Measurements from ENCODE around the gene ZNF90. TPM values are rescaled to one million over a fixed set of nuclear protein-coding genes. Genes with fewer than 3 reads are reported as not detected.
A peak's percentile ranks its signal among the peaks of the same experiment; 100 is the strongest.
"Not testable (repeated sequence)": the region's sequence is repeated elsewhere in the genome, so short reads cannot be mapped to it uniquely, and the experiment has no call there.

ZNF90 gene
- total RNA-seq, 4 donors from 2014 or later = 1.1 to 4.4 (median 1.7) TPM

GRCh38 chr19:20066861-20067260 is 10.9 kb upstream of the ZNF90 start:
- 42 to 51% methylated on average over 3 of the region's 3 CpGs for WGBS, 2 donors
- H3K9me3 ChIP-seq = no peaks in the 10 kb centered on the region
- H3K36me3 ChIP-seq = no peaks in the 10 kb centered on the region
- no peak overlapping the region for H3K27ac ChIP-seq
- no peak for DNase-seq (ENCODE audit: low spot score in 2 of 2)
- no peaks in the 10 kb centered on the region for H3K4me1 ChIP-seq
- no peak overlapping the region for H3K4me3 ChIP-seq
- H3K27me3 ChIP-seq = no peaks in the 10 kb centered on the region
- TF ChIP-seq EP300 (IDR thresholded peaks at IDR 0.05) (no peak), POLR2A (IDR thresholded peaks at IDR 0.05) (no peak)
- TF ChIP-seq, protein P1, sequence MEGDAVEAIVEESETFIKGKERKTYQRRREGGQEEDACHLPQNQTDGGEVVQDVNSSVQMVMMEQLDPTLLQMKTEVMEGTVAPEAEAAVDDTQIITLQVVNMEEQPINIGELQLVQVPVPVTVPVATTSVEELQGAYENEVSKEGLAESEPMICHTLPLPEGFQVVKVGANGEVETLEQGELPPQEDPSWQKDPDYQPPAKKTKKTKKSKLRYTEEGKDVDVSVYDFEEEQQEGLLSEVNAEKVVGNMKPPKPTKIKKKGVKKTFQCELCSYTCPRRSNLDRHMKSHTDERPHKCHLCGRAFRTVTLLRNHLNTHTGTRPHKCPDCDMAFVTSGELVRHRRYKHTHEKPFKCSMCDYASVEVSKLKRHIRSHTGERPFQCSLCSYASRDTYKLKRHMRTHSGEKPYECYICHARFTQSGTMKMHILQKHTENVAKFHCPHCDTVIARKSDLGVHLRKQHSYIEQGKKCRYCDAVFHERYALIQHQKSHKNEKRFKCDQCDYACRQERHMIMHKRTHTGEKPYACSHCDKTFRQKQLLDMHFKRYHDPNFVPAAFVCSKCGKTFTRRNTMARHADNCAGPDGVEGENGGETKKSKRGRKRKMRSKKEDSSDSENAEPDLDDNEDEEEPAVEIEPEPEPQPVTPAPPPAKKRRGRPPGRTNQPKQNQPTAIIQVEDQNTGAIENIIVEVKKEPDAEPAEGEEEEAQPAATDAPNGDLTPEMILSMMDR (IDR thresholded peaks at IDR 0.05) = no peak

- Histone ChIP-seq H3K27ac (no peak overlapping the region), H3K36me3 (no peaks in the 10 kb centered on the region), H3K4me3 (no peak overlapping the region), H3K4me1 (no peaks in the 10 kb centered on the region), H3K27me3 (no peaks in the 10 kb centered on the region), H3K9me3 (no peaks in the 10 kb centered on the region)
- TF ChIP-seq, protein P1 (IDR thresholded peaks at IDR 0.05) = no peak
- TF ChIP-seq EP300 (IDR thresholded peaks at IDR 0.05) (no peak), POLR2A (IDR thresholded peaks at IDR 0.05) (no peak)
- DNase-seq (ENCODE audit: low spot score in 2 of 2) = no peak
- WGBS, 2 donors = 25 to 31% methylated on average over 9 of the region's 9 CpGs
Measured at GRCh38 chr19:20067943-20068342, 9.9 kb upstream of the ZNF90 start.

GRCh38 chr19:20068559-20068958 is 9.2 kb upstream of the ZNF90 start:
- not testable (repeated sequence) for H3K9me3 ChIP-seq; H3K36me3 ChIP-seq; H3K4me3 ChIP-seq; H3K27me3 ChIP-seq; DNase-seq (ENCODE audit: low spot score in 2 of 2); H3K27ac ChIP-seq; H3K4me1 ChIP-seq
- WGBS, 2 donors = 25 to 28% methylated on average over 7 of the region's 7 CpGs

GRCh38 chr19:20070691-20071090 is 7.1 kb upstream of the ZNF90 start:
- no peaks in the 10 kb centered on the region for H3K27me3 ChIP-seq
- H3K27ac ChIP-seq = no peak overlapping the region
- no peaks in the 10 kb centered on the region for H3K4me1 ChIP-seq
- H3K36me3 ChIP-seq = no peaks in the 10 kb centered on the region
- WGBS, 2 donors = 69 to 75% methylated on average over 2 of the region's 2 CpGs
- H3K9me3 ChIP-seq = no peaks in the 10 kb centered on the region
- H3K4me3 ChIP-seq = no peak overlapping the region
- TF ChIP-seq EP300 (IDR thresholded peaks at IDR 0.05) (no peak), POLR2A (IDR thresholded peaks at IDR 0.05) (no peak)
- TF ChIP-seq, protein P1 (IDR thresholded peaks at IDR 0.05) = no peak
- no peak for DNase-seq (ENCODE audit: low spot score in 2 of 2)

DNA sequence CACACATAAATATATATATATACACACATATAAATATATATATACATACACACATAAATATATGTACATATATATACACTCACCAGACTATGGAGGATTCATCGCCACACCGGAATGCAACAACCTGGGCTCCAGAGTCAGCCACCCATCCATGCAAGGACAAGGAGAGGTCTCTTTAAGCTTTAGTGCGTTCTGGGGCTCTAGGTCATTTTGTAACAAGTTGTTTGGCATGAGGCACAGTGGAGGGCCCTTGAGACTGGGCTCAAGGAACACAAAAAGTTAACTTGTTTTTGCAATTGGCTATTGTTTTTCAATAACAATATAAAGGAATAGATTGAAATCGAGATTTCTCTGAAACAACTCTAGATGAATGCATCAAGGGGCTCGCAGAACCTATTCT is 4.9 kb upstream of the ZNF90 start:
- no peak for TF ChIP-seq POLR2A (IDR thresholded peaks at IDR 0.05)
- no peak for TF ChIP-seq EP300 (IDR thresholded peaks at IDR 0.05)
- Histone ChIP-seq H3K27me3 (no peaks in the 10 kb centered on the region), H3K36me3 (no peaks in the 10 kb centered on the region), H3K27ac (no peak overlapping the region), H3K4me3 (no peak overlapping the region), H3K9me3 (no peaks in the 10 kb centered on the region), H3K4me1 (peaks cover 0 to 6% (median 0%) of the 10 kb centered on the region in 4 donors)
- DNase-seq (ENCODE audit: low spot score in 2 of 2) = no peak
- WGBS, 2 donors = 86 to 87% methylated on average over 5 of the region's 5 CpGs

- Histone ChIP-seq H3K27me3 (no peaks in the 10 kb centered on the region), H3K9me3 (no peaks in the 10 kb centered on the region), H3K36me3 (no peaks in the 10 kb centered on the region), H3K4me3 (peak overlapping the region; percentile 29 to 60 (median 50)), H3K4me1 (peaks cover 0 to 24% (median 2%) of the 10 kb centered on the region in 4 donors), H3K27ac (peak overlapping the region in 1 of 4 donors; percentile 27)
- WGBS, 2 donors = 0 to 3% methylated on average over 19 of the region's 19 CpGs
- TF ChIP-seq POLR2A (IDR thresholded peaks at IDR 0.05) = no peak
- TF ChIP-seq, protein P1 (IDR thresholded peaks at IDR 0.05) = no peak
- no peak for TF ChIP-seq EP300 (IDR thresholded peaks at IDR 0.05)
- DNase-seq (ENCODE audit: low spot score in 2 of 2) = peak in 1 of 2 donors; percentile 16
Measured at GRCh38 chr19:20078581-20079031, 806 bp downstream of the ZNF90 start.
